Skin epidermis (tissue), 12 donors: Measurements from ENCODE around the gene IL1RAPL2.
"Not testable (repeated sequence)": the region's sequence is repeated elsewhere in the genome, so short reads cannot be mapped to it uniquely, and the experiment has no call there.

Experiments
- H3K27ac ChIP-seq, 21 experiments: fragments of 200-600 bp; sonication (generic) in 11 of 21; one replicate each; pipeline ENCODE4 v1.5.0; 2020; ENCODE audit warnings: mild to moderate bottlenecking in 3 of 21, inconsistent platforms in 2 of 21, moderate library complexity in 2 of 21
- H3K4me3 ChIP-seq, 7 experiments: fragments of 200-600 bp; sonication (generic) in 2 of 7; one replicate each; pipeline ENCODE4 v1.5.0; 2020; ENCODE audit warnings: inconsistent platforms in 2 of 7, mild to moderate bottlenecking in 2 of 7, moderate library complexity in 1 of 7

IL1RAPL2 gene

DNA sequence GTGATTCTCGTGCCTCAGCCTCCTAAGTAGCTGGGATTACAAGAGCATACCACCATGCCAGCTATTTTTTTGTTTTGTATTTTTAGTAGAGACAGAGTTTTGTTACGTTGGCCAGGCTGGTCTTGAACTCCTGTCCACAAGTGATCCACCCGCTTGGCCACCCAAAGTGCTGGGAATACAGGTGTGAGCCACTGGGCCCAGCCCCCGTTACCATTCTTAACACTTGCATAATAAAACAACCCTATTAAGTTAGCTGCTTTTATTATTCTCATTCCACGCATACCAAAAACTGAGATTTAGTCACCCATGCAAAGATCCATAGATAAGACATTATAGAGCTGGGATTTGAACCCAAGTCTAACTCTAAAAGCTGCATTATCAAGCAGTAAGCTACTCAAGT, 660.5 kb downstream of the IL1RAPL2 start:
- no peak overlapping the region for H3K4me3 ChIP-seq
- H3K27ac ChIP-seq: no peak overlapping the region

DNA sequence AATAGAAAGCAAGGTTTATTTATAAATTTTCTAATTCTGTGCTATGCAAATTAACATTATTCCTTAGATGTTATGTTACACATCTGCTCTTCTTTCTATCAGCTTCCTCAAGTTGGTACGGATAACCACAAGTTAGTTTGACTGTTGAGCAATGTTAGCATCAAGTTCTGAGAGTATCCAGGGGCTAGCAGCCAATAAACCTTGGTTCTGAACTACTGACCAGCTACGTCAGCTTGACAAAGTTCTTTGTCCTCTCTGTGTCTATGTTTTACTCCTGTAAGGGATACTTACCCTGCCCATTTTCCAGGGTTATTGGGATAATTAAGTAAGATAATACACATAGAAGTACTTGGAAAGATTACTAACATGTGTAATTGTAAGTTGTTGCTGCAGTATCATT, 662.6 kb downstream of the IL1RAPL2 start:
- Histone ChIP-seq H3K4me3 (no peak overlapping the region), H3K27ac (no peak overlapping the region)

DNA sequence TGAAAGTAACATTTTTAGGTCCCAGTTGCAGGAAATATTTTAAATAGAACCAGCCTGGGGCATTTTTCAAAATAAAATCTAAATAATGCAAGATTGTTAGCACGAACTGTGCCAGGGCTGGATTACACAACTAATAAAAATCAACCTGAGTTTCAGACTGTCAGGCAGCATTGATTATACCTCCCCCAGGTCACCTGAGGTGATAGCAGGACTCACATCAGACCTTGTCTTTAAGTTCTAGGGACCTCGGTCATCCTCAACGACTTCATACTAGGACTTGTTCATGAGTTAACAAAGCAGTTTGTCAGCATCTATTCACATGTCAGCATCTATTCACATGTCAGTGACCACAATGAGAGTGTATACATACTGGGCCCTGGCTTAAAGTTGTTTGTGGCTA, 663.1 kb downstream of the IL1RAPL2 start:
- Histone ChIP-seq H3K27ac (no peak overlapping the region), H3K4me3 (no peak overlapping the region)

DNA sequence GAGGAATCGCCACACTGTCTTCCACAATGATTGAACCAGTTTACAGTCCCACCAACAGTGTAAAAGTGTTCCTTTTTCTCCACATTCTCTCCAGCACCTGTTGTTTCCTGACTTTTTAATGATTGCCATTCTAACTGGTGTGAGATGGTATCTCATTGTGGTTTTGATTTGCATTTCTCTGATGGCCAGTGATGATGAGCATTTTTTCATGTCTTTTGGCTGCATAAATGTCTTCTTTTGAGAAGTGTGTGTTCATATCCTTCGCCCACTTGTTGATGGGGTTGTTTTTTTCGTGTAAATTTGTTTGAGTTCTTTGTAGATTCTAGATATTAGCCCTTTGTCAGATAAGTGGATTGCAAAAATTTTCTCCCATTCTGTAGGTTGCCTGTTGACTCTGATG, 671.4 kb downstream of the IL1RAPL2 start:
- not testable (repeated sequence) for H3K27ac ChIP-seq, H3K4me3 ChIP-seq

DNA sequence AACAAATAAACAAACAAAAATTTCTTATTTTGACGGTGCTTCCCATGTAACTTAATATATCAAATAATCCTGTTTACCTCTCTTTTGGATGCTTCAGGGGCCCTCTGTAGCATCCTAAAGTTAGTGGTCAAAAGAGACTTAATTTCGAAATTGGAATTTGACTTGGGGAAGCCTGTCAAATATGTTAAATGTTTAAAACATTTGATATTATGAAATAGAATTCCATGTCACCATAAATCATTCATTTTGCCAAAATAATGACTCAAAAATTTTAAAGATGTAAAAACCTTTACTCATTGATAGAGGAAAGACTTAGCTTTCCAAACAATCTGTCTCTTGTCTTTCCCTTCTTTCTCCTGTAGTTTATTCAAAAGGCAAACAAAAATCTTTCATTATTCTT, 675.1 kb downstream of the IL1RAPL2 start:
- Histone ChIP-seq H3K4me3 (no peak overlapping the region), H3K27ac (no peak overlapping the region)

DNA sequence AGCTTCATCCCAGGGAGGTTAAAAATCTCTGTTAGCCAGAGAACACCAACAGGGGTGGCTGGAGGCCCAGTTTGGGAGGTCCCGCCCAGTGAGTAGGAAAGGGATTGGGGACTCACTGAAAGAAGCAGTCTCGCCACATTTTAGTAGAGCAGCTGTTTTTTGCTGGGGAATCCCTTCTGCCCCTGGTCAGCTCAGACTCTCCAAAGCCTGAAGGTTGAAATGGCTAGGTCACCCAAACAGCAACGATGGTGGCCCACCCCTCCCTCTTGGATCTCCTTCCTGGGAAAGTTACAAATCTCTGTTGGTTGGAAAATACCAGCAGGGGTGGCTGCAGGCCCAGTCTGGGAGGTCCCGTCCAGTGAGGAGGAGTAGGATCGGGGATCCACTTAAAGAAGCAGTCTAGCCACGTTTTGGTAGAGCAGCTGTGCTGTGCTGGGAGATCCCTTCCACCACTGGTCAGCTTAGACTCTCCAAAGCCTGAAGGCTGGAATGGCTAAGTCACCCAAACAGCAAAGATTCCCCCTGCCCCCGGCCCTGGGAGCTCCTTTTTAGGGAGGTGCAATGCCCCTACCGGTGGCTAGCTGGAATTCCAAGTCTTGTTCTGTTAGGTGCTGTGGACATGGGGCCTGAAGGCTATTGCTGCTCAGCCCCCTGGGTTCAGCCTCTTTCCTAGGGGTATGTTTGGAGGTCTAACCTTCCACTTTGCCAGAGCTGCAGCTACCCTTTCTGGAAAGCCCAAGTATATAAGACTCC, 694.5 kb downstream of the IL1RAPL2 start:
- Histone ChIP-seq H3K27ac (no peak overlapping the region), H3K4me3 (no peak overlapping the region)

DNA sequence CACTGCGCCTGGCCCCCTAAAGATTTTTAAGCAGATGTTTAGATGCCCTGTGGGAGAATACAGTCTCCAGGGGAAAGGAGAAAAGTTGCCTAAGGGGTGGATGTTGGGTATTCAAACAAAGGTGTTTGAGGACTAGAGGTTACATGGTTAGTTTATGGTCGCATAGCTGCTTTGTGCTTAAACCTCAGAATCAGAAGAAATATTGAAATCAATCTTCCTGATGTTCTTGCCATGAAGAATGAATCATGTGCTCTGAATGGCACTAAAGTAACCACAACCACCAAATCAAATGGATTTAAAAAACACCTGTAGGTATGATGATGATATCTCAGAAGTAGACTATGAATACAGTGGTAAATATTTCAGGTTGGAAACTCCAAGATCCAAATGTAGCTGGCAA, 697.2 kb downstream of the IL1RAPL2 start:
- no peak overlapping the region for H3K27ac ChIP-seq
- no peak overlapping the region for H3K4me3 ChIP-seq

DNA sequence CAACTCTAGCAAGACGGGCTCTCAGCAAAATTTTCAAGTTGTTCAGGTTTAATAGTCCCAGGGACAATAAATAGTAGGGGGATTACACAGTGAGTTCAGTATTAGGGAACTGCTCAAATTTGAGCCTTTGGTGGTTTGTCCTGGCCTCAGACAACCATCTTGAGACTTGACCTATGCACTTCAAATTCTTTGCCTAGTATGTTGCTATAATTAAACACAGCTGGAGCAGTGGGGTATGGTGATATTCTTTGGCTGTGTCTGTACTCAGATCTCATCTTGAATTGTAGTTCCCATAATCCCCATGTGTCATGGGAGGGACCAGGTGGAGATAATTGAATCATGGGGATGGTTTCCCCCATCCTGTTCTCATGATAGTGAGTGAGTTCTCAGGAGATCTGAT, 697.8 kb downstream of the IL1RAPL2 start:
- Histone ChIP-seq H3K27ac (no peak overlapping the region), H3K4me3 (no peak overlapping the region)

DNA sequence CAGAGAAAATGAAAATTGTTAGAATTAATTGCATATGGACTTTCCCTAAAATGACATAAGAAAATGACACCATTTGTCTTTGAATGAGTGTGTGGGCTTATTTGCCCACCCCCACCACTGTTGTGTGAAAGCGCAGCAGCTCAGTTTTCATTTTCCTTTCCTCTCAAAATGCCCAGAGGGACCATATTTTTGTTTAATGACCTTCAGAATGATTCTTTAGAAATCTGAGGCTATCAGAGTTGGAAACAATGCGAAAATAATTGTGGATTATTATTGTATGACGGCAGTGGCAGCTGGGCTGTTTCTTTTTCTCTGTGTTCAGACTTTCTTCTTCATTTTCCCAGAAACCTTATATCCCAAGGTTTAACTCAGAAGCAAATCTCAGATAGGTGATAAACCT, 699.1 kb downstream of the IL1RAPL2 start:
- Histone ChIP-seq H3K27ac (no peak overlapping the region), H3K4me3 (no peak overlapping the region)

DNA sequence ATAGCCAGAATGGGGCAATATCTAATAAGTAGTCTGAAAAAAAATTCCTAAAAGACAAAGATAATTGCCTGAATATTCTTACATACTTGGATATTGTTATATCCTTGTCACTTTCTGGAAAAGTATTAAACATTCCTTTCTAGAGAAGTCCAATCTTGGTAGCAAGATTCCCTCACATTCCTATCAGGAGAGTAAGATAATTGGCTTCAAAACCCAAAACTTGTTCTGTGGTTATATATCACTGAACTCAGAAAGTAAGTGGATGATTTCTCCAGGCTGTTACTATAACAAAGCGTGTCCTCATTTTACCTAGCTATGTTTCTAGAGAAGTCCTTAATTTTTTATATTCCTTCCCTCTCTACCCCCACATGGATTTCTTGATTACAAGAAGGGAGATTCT, 700.5 kb downstream of the IL1RAPL2 start:
- no peak overlapping the region for H3K4me3 ChIP-seq
- H3K27ac ChIP-seq: no peak overlapping the region

DNA sequence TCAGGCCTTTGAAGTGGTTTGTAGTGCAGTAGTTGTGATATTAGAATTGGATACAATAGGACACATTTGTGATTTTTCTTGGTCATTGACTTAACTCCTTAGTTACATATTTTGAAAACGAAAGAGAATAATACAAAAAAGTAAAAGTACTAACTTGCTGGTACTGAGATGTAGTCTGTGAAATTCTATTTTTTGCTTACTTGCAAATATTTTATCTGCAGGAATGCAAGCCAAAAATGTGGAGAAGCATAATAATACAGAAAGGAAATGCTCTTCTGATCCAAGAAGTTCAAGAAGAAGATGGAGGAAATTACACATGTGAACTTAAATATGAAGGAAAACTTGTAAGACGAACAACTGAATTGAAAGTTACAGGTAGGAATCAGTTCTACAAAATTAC, 701.2 kb downstream of the IL1RAPL2 start:
- Histone ChIP-seq H3K27ac (no peak overlapping the region), H3K4me3 (no peak overlapping the region)

DNA sequence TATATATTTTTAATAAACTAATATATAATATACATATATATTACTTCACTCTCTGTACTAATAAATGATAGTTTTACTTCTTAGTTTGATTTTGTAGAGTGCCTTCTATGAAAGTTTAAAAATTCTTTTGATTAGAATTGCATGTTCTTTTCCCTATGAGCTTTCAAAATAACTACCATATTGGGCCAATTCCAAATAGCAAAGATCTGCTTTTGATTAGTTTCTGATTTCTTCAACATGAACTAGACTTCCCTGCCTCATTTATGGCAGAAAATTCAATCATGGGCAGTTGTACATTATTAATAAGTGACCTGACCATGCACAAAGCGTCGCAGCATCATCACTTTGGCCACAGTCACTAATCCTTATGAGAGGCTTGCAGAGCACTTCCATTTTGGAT, 703.4 kb downstream of the IL1RAPL2 start:
- Histone ChIP-seq H3K27ac (no peak overlapping the region), H3K4me3 (no peak overlapping the region)

DNA sequence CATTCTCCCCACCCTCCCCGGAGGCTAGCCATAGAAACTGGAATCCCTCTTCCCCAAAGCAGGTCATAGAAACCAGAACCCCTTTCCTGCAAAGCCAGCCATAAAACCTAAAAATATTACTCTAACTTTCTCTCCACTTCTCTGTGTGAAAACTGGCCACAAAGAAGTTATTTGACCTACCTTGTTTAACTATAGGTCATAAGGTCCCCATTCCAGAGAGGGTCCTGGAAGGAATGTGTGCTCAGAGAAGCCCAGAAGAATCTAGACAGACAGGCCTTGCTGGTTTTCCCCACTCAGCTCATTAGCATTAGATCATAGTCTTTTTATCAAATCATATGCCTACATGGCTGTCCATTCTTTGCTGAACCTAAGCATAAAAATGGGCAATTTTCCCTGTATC, 707.3 kb downstream of the IL1RAPL2 start:
- Histone ChIP-seq H3K27ac (no peak overlapping the region), H3K4me3 (no peak overlapping the region)

DNA sequence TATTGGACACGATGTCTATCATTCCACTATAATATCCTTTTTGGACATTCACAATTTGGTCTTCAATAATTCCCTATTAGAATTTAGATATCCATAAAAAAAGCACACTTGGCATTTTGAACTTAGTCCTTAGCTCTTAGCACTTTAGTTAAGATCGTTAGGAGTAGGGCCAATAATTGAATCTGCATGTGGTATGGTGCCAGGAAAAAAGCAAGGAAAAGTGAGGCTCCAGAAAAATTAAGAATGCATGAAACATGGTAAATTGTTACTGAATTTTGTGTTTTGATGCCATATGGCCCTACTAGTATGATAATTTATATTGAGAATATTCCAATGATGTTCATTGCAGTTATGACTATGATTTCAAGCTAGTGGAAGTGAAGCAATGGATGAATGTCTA, 708.1 kb downstream of the IL1RAPL2 start:
- Histone ChIP-seq H3K4me3 (no peak overlapping the region), H3K27ac (no peak overlapping the region)

DNA sequence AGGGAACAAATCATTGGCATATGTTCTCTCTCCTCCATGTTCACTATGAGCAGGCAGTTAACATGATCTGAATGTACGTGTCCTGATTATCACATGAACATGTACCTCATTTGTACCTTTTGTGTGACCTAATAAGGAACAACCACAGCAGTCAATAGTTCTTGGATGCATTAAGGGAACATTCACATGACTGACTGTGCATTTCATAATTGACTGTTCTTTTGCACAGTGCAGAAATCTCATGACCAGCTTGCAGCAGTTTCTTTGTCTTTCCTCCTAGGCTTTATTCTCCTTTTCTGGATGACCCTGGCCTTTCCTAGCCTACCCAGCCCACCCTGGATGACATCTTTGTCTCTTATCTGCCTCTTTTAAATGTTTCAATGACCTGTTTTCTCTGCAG, 711.1 kb downstream of the IL1RAPL2 start:
- no peak overlapping the region for H3K4me3 ChIP-seq
- no peak overlapping the region for H3K27ac ChIP-seq

DNA sequence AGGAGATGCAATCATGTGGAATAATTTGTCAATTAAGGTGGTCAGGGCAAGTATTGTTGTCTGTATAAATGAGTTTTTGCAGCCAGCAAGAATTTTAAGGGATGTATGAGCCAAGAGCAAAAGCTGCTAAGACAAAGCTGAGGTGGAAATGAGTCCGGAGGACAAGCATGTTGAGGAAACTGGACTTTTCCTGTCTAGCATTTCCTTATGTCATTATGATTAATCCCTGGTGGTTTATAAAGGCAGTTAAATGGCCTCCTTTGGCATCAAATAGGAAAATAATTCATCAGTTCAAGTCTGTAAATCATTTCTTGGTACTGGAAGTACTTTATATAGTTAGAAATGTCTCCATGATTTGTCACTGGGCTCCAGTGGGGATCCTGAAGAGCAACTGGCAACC, 716.1 kb downstream of the IL1RAPL2 start:
- Histone ChIP-seq H3K4me3 (no peak overlapping the region), H3K27ac (no peak overlapping the region)

DNA sequence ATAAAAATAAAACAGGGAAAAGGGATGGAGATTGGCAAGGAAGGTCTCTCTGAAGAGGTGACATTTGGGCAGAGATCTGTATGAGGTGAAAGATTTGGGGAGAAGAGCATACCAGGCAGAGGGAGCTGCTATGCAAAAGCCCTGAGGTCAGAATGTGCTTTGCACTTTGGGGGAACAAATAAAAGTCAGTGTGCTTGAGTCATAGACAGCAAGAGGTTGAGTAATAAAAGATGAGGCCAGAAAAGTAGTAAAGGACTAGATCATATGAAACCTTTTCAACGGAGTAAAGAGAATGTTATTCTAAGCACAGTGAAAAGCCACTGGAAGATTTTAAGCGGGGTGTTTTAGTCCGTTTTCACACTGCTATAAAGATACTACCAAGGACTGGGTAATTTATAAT, 731.0 kb downstream of the IL1RAPL2 start:
- H3K4me3 ChIP-seq: no peak overlapping the region

DNA sequence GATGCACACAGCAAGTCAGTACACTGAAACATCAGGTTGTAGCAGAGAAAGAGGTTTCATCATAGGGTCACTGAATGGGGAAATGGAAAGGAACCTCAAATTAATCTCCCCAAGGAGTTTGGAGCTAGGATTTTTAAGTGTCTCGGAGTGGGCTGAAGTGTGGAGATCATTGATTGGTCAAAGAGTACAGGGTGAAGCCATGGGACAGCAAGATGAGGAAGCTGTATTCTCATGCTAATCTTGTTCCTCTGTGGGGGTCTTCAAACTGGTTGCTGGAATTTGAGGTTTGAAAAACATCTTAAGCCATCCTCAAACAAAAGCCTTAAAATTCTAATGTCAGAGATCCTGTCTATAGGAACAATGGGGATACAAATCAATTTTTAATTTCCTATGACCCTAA, 733.3 kb downstream of the IL1RAPL2 start:
- H3K4me3 ChIP-seq: no peak overlapping the region
- H3K27ac ChIP-seq: no peak overlapping the region

More for the DNA sequence above, 731.0 kb downstream of the IL1RAPL2 start:
- no peak overlapping the region for H3K27ac ChIP-seq

DNA sequence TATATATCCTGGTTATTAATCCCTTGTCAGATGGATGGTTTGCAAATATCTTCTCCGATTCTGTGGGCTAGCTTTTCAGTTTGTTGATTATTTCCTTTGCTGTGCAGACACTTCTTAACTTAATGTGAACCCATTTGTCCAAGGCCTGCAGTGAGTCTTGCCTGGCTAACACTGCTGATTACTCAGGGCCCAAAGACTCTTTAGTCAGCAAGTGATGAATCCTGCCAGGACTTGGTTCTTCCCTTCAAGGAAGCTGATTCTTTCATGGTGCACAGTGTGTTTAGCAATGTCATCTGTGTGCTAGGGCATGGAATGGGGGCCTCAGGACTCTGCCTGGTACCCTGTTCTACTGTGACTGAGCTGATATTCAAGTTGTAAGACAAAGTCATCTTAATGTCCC, 736.2 kb downstream of the IL1RAPL2 start:
- H3K27ac ChIP-seq: no peak overlapping the region
- no peak overlapping the region for H3K4me3 ChIP-seq

DNA sequence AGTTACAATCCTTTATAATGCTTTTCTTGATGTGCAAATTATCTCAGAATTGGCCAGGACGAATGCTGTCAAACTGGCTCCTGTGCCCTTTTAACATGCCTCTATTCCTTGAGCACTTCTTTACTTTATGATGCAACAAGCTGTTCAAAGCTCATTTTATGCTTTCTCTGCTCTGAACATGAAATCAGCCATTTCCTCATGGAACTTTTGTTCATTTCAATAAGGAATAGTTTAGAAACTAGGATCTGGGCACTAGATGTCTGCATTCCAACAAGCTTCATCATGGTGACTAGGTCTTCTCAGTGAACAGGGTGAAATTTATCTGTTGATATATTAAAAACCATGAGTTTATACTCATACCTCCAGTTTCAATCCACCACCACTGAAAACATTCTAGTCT, 741.8 kb downstream of the IL1RAPL2 start:
- no peak overlapping the region for H3K27ac ChIP-seq
- no peak overlapping the region for H3K4me3 ChIP-seq

DNA sequence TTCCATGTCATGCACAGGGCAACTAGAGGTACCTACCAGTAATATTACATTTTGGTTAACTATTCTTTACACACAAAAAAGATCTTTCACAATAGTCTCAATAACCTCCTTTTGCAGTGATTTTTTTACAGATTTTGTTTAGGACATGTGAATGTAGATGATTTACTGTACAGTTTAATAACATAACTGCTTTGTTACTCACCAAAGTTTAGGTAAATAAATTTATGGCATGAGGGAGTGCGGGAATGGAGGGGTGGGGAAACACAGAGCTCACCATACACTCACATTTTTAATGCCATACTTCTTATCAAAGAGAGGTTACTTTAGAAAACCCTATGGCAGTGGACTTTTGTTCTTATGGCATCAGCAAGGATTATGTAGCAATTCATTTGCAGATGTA, 747.6 kb downstream of the IL1RAPL2 start:
- Histone ChIP-seq H3K4me3 (no peak overlapping the region), H3K27ac (no peak overlapping the region)

DNA sequence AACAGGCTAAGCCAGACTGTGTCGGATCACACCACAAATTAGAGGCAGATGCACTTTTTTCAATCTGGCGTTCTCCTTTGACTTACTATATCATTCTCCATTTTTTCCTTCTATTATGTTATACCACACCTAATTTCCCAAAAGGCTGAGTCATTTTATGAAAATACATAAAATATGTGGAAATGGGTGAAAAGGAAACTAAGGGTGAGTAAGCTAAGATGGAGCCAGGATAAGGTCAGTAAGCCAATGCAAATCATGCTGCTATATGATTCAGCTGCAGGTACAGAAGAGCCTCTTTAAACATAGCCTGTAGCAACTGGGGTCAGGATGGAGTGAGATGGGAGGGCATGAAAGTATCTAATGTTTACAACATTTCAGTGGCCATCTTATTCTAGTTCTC, 748.5 kb downstream of the IL1RAPL2 start:
- Histone ChIP-seq H3K27ac (no peak overlapping the region), H3K4me3 (no peak overlapping the region)
